Muscle of leg (tissue), 11 donors: Measurements from ENCODE around the gene PHF14. TPM values are rescaled to one million over a fixed set of nuclear protein-coding genes. Genes with fewer than 3 reads are reported as not detected.

Source experiments
- DNase-seq: peaks from one replicate; pipeline ENCODE4 v3.0.0; 2013
- H3K27ac ChIP-seq: one replicate; pipeline ENCODE4 v1.5.1; 2013; ENCODE audit warnings: mild to moderate bottlenecking, low read length, control low read depth
- H3K27me3 ChIP-seq: one replicate; pipeline ENCODE4 v1.6.1; 2013; ENCODE audit warnings: low read length; ENCODE audit not compliant: control insufficient read depth, insufficient read depth
- H3K36me3 ChIP-seq: one replicate; pipeline ENCODE4 v1.6.1; 2013; ENCODE audit warnings: low read length; ENCODE audit not compliant: control insufficient read depth, insufficient read depth
- H3K4me1 ChIP-seq: one replicate; pipeline ENCODE4 v1.6.1; 2013; ENCODE audit warnings: low read length; ENCODE audit not compliant: control insufficient read depth, insufficient read depth
- H3K4me3 ChIP-seq: one replicate; pipeline ENCODE4 v1.5.1; 2013; ENCODE audit warnings: low read length, control low read depth
- H3K9me3 ChIP-seq: replicated peaks from 2 replicates; pipeline ENCODE4 v1.6.1; 2013; ENCODE audit warnings: low read depth, low read length; ENCODE audit not compliant: control insufficient read depth
- WGBS: methylation state at CpG from one replicate; pipeline ENCODE4 v1.1.5; 2013; ENCODE audit warnings: missing lambda C conversion rate; ENCODE audit not compliant: insufficient coverage; 5-methylcytosine and 5-hydroxymethylcytosine counted together
- polyA plus RNA-seq, 8 donors: library from polyadenylated mRNA; unstranded; fragments of 120-200 nt; gene quantifications; one replicate each; pipeline versions ENCODE4 v1.2.1 to v1.2.3, GENCODE V29; 2013; ENCODE audit warnings: inconsistent platforms in 1 of 8, low replicate concordance in 1 of 8; ENCODE audit not compliant: insufficient read length in 8 of 8, insufficient read depth in 1 of 8
- total RNA-seq: library from RNA; stranded (reverse); fragments of 120-200 nt; gene quantifications from one replicate; pipeline ENCODE4 v1.2.4, GENCODE V29; 2013

PHF14 gene
- total and polyA plus RNA-seq, 9 donors = 30.8 to 47.7 (median 34.7) TPM

GRCh38 chr7:11083214-11083568 is 109.5 kb downstream of the PHF14 start:
- no peaks in the 10 kb centered on the region for H3K4me1 ChIP-seq
- no peaks in the 10 kb centered on the region for H3K27me3 ChIP-seq
- no peaks in the 10 kb centered on the region for H3K9me3 ChIP-seq
- peaks cover 3% of the 10 kb centered on the region for H3K36me3 ChIP-seq
- DNase-seq = no peak
- 89% methylated on average over 7 of the region's 7 CpGs for WGBS
- no peak overlapping the region for H3K4me3 ChIP-seq
- no peak overlapping the region for H3K27ac ChIP-seq

DNA sequence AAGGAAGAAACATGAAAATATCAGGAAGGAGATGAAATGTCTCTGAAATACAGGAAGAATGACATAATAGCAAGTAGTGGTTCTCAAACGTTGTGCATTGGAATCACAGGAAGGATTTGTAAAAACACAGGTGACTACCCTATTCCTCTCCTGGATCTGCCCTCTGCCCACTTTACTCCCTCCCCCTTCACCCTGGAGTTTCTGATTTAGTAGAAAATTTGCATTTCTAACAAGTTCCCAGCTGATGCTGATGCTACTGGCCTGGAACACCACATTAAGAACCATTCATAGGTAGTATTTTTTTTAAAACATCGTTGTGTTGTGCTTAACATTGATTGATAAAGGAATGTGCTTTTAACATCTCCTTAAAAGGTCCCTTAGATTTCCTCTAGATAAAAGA is 130.9 kb downstream of the PHF14 start:
- Histone ChIP-seq H3K4me1 (no peaks in the 10 kb centered on the region), H3K36me3 (no peaks in the 10 kb centered on the region), H3K9me3 (no peaks in the 10 kb centered on the region), H3K4me3 (no peak overlapping the region), H3K27me3 (no peaks in the 10 kb centered on the region), H3K27ac (no peak overlapping the region)
- no peak for DNase-seq
- no CpG with 5 or more reads among the region's 2 CpGs for WGBS

- no peak for DNase-seq
- Histone ChIP-seq H3K36me3 (no peaks in the 10 kb centered on the region), H3K27ac (no peak overlapping the region), H3K9me3 (no peaks in the 10 kb centered on the region), H3K27me3 (no peaks in the 10 kb centered on the region), H3K4me3 (no peak overlapping the region), H3K4me1 (no peaks in the 10 kb centered on the region)
Measured at GRCh38 chr7:11109659-11110058, 136.0 kb downstream of the PHF14 start.

DNA sequence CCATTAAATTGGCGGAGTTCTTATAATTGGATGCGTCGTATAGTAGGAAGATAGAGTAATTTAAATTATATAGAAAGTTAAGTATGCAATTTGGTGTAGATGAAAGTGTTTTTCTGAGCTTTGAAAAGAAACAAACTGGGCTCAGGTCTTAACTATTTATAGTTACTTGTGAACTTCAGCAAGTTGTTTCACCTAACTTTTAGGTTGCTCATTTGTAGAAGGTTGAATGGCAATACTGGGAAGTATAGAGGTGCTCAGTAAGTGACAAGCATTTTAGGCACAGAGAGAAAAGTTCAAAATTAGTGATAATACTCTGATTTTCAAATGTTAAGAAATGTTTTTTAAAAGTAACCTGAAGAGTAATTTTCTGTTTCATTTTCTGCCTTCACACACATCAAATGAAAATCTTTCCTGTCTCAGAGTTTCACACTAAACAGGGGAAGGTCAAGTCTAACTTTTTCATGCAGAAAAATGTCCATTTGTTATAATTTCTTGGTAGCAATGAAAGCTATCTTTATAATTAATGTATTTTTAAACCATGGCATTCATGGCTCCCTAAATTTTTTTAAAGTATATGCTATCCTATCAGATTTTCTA is 146.5 kb downstream of the PHF14 start:
- H3K9me3 ChIP-seq = no peaks in the 10 kb centered on the region
- H3K4me3 ChIP-seq = no peak overlapping the region
- no peaks in the 10 kb centered on the region for H3K27me3 ChIP-seq
- no peak overlapping the region for H3K27ac ChIP-seq
- H3K4me1 ChIP-seq = no peaks in the 10 kb centered on the region
- no peaks in the 10 kb centered on the region for H3K36me3 ChIP-seq
- no CpG with 5 or more reads among the region's 3 CpGs for WGBS
- no peak for DNase-seq

DNA sequence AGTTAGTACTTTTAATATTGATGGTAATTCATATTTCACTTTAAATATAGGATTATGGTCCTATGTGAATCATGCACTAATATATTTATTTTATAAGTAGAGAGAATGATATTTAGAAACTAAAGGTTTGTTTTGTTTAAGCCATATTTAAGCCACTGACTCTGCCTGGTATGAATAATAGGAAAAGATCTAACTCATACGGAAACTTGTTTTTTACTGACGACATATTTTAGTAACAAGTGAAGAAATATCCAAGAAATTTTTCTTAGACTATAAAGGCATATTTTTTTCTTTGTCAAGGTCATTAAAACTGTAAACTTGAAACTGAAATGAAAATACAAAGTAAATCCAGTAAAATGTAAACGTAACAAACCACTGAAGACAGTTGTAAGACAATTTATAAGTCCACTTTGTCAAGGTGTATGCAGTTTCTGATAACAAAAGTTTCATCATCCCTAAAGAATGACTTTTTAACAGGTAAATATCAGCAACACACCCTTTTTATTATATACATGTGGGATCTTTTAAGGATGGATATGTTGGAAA is 147.1 kb downstream of the PHF14 start:
- Histone ChIP-seq H3K27ac (no peak overlapping the region), H3K27me3 (no peaks in the 10 kb centered on the region), H3K36me3 (no peaks in the 10 kb centered on the region), H3K9me3 (no peaks in the 10 kb centered on the region), H3K4me1 (no peaks in the 10 kb centered on the region), H3K4me3 (no peak overlapping the region)
- WGBS = no CpG with 5 or more reads among the region's 3 CpGs
- DNase-seq = no peak

DNA sequence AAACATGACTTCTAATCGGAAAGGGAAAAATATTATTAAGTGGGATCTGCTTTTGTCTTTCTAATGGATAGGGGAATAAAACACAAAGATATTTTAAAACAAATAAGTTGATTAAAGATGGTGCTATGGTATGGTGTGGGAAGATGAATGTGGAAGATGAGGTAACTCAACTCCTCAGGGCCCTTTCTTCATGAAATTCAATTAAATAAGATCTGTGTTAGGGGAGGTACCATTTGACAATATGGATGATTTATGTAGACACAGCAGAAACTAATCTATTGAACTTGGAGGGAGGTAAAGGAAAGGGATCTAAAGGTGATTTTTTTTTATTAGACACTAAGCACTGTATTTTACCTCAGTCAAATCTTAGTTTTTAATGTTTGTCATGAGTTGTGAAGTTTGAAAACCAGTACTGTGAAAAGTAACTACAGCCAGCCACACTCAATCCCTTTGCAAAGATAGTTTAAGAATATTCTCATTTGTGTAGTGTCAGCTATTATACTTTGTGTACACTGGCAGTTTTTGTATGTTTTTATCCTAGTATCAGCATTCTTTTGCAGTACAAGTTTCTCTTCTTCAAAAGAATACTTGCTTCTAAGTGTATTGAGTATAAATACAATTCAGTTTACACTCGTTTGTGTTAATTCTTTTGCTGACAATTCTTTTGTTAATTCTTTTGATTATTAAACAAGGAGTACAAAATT is 151.3 kb downstream of the PHF14 start:
- Histone ChIP-seq H3K9me3 (no peaks in the 10 kb centered on the region), H3K4me1 (no peaks in the 10 kb centered on the region), H3K27me3 (no peaks in the 10 kb centered on the region), H3K4me3 (no peak overlapping the region), H3K36me3 (no peaks in the 10 kb centered on the region), H3K27ac (no peak overlapping the region)
- DNase-seq = no peak
- WGBS = no CpG with 5 or more reads among the region's 2 CpGs

DNA sequence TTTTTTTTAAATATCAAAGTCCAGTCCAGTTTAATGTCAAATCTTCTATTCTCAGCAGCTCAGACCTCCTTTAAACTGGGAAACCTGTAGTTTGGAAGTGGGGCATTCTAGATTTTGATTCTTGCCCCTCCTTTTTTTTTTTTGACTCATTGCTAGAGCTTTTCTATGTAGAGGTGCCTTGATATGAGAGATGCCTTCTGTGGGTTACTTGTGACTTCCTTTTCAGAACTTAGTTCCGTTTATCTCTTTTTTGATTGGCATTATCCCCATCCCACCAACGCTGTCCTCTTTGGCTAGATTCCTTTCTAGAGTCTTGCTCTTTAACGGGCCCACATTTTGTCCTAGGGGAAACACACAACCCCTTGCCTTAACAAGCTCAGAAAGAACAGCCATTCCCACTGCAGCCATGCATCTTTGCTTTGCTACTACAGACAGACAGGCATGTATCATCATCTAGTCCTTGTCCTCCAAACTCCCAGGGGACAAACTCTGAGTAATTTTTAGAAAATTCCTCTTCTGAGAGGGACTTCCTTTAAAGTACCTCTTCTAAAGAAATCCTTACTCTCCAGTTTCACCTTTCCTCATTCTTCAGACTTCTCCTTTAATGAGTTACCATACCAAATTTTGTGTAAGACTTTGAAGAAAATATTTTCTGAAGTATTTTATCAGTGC is 153.6 kb downstream of the PHF14 start:
- Histone ChIP-seq H3K27ac (no peak overlapping the region), H3K27me3 (no peaks in the 10 kb centered on the region), H3K9me3 (no peaks in the 10 kb centered on the region), H3K36me3 (no peaks in the 10 kb centered on the region), H3K4me3 (no peak overlapping the region), H3K4me1 (no peaks in the 10 kb centered on the region)
- DNase-seq = peak; percentile 2
- 76% methylated on average over 3 of the region's 3 CpGs for WGBS

DNA sequence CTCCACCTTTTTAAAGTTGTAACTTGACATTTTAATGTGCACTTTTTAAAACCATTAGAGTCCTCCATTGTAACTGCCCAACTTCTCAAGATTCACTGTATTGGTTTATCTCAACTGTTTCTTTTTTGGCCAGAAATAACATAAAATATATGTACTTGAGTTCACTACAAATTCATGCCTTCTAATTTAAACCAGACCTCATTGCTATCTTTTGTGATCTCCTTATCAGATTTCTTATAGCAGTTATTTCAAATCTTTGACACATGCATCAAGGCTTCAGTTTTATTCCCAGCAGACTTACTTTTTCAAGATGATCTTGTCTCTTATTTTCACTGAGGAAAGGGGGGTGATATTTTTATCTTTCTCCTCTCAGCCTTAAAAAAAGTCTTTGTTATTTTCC is 154.3 kb downstream of the PHF14 start:
- no peaks in the 10 kb centered on the region for H3K36me3 ChIP-seq
- H3K27ac ChIP-seq = no peak overlapping the region
- H3K4me1 ChIP-seq = no peaks in the 10 kb centered on the region
- no peaks in the 10 kb centered on the region for H3K27me3 ChIP-seq
- H3K9me3 ChIP-seq = no peaks in the 10 kb centered on the region
- no peak for DNase-seq
- no peak overlapping the region for H3K4me3 ChIP-seq

GRCh38 chr7:11128498-11128897 is 154.8 kb downstream of the PHF14 start:
- DNase-seq = no peak
- Histone ChIP-seq H3K27me3 (no peaks in the 10 kb centered on the region), H3K9me3 (no peaks in the 10 kb centered on the region), H3K27ac (no peak overlapping the region), H3K36me3 (no peaks in the 10 kb centered on the region), H3K4me1 (no peaks in the 10 kb centered on the region), H3K4me3 (no peak overlapping the region)
- 93% methylated on average over 3 of the region's 4 CpGs for WGBS

- H3K27ac ChIP-seq = no peak overlapping the region
- no peaks in the 10 kb centered on the region for H3K4me1 ChIP-seq
- DNase-seq = peak; percentile 11
- WGBS = 0% methylated on average over 1 of the region's 4 CpGs
- H3K36me3 ChIP-seq = no peaks in the 10 kb centered on the region
- H3K4me3 ChIP-seq = no peak overlapping the region
- H3K9me3 ChIP-seq = no peaks in the 10 kb centered on the region
- no peaks in the 10 kb centered on the region for H3K27me3 ChIP-seq
Measured at GRCh38 chr7:11130012-11130411, 156.3 kb downstream of the PHF14 start.
